Lower leg skin (tissue), 3 donors: ENCODE results near the gene RPTOR.

Experiments used
- POLR2A ChIP-seq, 2 donors: fragments of 450-650 bp; IDR thresholded peaks; one replicate each; pipeline ENCODE4 v1.6.1; 2016 to 2017; ENCODE audit warnings: antibody characterized with exemption in 2 of 2, mild to moderate bottlenecking in 1 of 2, moderate library complexity in 1 of 2
- TF ChIP-seq, protein P1 (sequence below), 3 donors: fragments of 450-650 bp; IDR thresholded peaks; one replicate each; pipeline ENCODE4 v1.5.1; 2016; ENCODE audit warnings: antibody characterized with exemption in 3 of 3, mild to moderate bottlenecking in 3 of 3, moderate library complexity in 2 of 3

- TF ChIP-seq, protein P1, sequence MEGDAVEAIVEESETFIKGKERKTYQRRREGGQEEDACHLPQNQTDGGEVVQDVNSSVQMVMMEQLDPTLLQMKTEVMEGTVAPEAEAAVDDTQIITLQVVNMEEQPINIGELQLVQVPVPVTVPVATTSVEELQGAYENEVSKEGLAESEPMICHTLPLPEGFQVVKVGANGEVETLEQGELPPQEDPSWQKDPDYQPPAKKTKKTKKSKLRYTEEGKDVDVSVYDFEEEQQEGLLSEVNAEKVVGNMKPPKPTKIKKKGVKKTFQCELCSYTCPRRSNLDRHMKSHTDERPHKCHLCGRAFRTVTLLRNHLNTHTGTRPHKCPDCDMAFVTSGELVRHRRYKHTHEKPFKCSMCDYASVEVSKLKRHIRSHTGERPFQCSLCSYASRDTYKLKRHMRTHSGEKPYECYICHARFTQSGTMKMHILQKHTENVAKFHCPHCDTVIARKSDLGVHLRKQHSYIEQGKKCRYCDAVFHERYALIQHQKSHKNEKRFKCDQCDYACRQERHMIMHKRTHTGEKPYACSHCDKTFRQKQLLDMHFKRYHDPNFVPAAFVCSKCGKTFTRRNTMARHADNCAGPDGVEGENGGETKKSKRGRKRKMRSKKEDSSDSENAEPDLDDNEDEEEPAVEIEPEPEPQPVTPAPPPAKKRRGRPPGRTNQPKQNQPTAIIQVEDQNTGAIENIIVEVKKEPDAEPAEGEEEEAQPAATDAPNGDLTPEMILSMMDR (IDR thresholded peaks at IDR 0.05): no peak
- TF ChIP-seq POLR2A (IDR thresholded peaks at IDR 0.05): no peak
Measured at GRCh38 chr17:80854220-80854619, 309.6 kb downstream of the RPTOR start.
